ENCODE results near the gene ENOX2.

- TF ChIP-seq ARNTL (CRISPR knock-in tag; IDR thresholded peaks at IDR 0.05) (no peak), NFIB (CRISPR knock-in tag; IDR thresholded peaks at IDR 0.05; ENCODE audit: borderline replicate concordance) (no peak), SP1 (IDR thresholded peaks at IDR 0.05) (no peak), SP1 (CRISPR knock-in tag; IDR thresholded peaks at IDR 0.05) (no peak), ASH2L (IDR thresholded peaks at IDR 0.05; ENCODE audit: insufficient read length, low read depth, low read length) (no peak), TEAD3 (CRISPR knock-in tag; optimal IDR thresholded peaks at IDR 0.05; ENCODE audit: borderline replicate concordance) (no peak), TFDP1 (CRISPR knock-in tag; IDR thresholded peaks at IDR 0.05; ENCODE audit: borderline replicate concordance) (no peak), ZC3H4 (CRISPR knock-in tag; IDR thresholded peaks at IDR 0.05; ENCODE audit: borderline replicate concordance) (no peak), CEBPB (IDR thresholded peaks at IDR 0.05; ENCODE audit: borderline replicate concordance, low read depth, low read length) (no peak)
Observed at GRCh38 chrX:130825525-130825924, 77.5 kb downstream of the ENOX2 start.

Measured in HepG2 (cell line).